Endodermal cell (in vitro differentiated cells): ENCODE data around the gene LOXHD1. TPM values are rescaled to one million over a fixed set of nuclear protein-coding genes. Genes with fewer than 3 reads are reported as not detected.

Source experiments
- DNase-seq: peaks from one replicate; pipeline ENCODE4 v3.0.0-alpha.2; 2017
- H3K27ac ChIP-seq: 2 replicates; pipeline ENCODE4 v1.5.1; 2013; ENCODE audit warnings: mild to moderate bottlenecking, low read depth, low read length, moderate library complexity
- H3K27me3 ChIP-seq: 2 replicates; pipeline ENCODE4 v1.6.1; 2013; ENCODE audit warnings: mild to moderate bottlenecking, low read length, moderate library complexity; ENCODE audit not compliant: insufficient read depth, control insufficient read depth, poor library complexity, severe bottlenecking
- H3K36me3 ChIP-seq: 2 replicates; pipeline ENCODE4 v1.7.0; 2013; ENCODE audit warnings: mild to moderate bottlenecking, low read length, moderate library complexity; ENCODE audit not compliant: control insufficient read depth, insufficient read depth
- H3K4me1 ChIP-seq: one replicate; pipeline ENCODE4 v1.7.0; 2013; ENCODE audit warnings: low read length; ENCODE audit not compliant: control insufficient read depth, insufficient read depth
- H3K4me3 ChIP-seq: 2 replicates; pipeline ENCODE4 v1.5.1; 2013; ENCODE audit warnings: mild to moderate bottlenecking, low read length, moderate library complexity
- H3K9ac ChIP-seq: 2 replicates; pipeline ENCODE4 v1.6.1; 2013; ENCODE audit warnings: mild to moderate bottlenecking, low read length, moderate library complexity; ENCODE audit not compliant: poor library complexity, severe bottlenecking; ENCODE audit errors: extremely low read depth
- H3K9me3 ChIP-seq: 2 replicates; pipeline ENCODE4 v1.6.1; 2013; ENCODE audit warnings: mild to moderate bottlenecking, low read length, moderate library complexity; ENCODE audit not compliant: control insufficient read depth
- H3K27ac Mint-ChIP-seq: 2 replicates; pipeline ENCODE4 v1.8.0; 2020; ENCODE audit warnings: mixed read lengths
- H3K27me3 Mint-ChIP-seq: 2 replicates; pipeline ENCODE4 v1.8.0; 2021; ENCODE audit warnings: mild to moderate bottlenecking, mixed read lengths; ENCODE audit not compliant: insufficient read depth
- H3K36me3 Mint-ChIP-seq: 2 replicates; pipeline ENCODE4 v1.8.0; 2020; ENCODE audit warnings: low read depth, mixed read lengths
- H3K4me1 Mint-ChIP-seq: 2 replicates; pipeline ENCODE4 v1.8.0; 2020; ENCODE audit warnings: mixed read lengths
- H3K4me3 Mint-ChIP-seq: 2 replicates; pipeline ENCODE4 v1.8.0; 2020; ENCODE audit warnings: mild to moderate bottlenecking, moderate library complexity, mixed read lengths
- H3K9me3 Mint-ChIP-seq: 2 replicates; pipeline ENCODE4 v1.8.0; 2020; ENCODE audit warnings: mild to moderate bottlenecking, mixed read lengths
- WGBS, 2 experiments: methylation state at CpG; one replicate each; pipeline versions ENCODE4 v1.1.5 to v1.1.7; 2013; ENCODE audit warnings: missing lambda C conversion rate in 2 of 2, mixed read lengths in 1 of 2; ENCODE audit not compliant: insufficient coverage in 1 of 2, insufficient read length in 1 of 2; 5-methylcytosine and 5-hydroxymethylcytosine counted together
- total RNA-seq, 2 donors: library from RNA; stranded (reverse); fragmentation: NEBNext Ultra II Directional in 1 of 2; extraction: Animal tissue kit (Norgen Biotek cat#: 25700) in 1 of 2; gene quantifications; 2 replicates in 1 of 2; 3 replicates in 1 of 2; pipeline ENCODE4 v1.2.1, GENCODE V29; 2021
- TF ChIP-seq, protein P1 (sequence below): fragments of 200-600 bp; sonication (generic); conservative IDR thresholded peaks from 2 replicates; pipeline ENCODE4 v1.5.0; 2021; ENCODE audit warnings: antibody characterized with exemption, mild to moderate bottlenecking

LOXHD1 gene
- total RNA-seq, 2 donors from 2014 or later: 2.1 TPM; not detected in 1

GRCh38 chr18:46587600-46587999, 69.4 kb downstream of the LOXHD1 start:
- H3K9me3 ChIP-seq: no peaks in the 10 kb centered on the region
- no peaks in the 10 kb centered on the region for H3K27me3 Mint-ChIP-seq
- H3K4me1 Mint-ChIP-seq: peaks cover 2% of the 10 kb centered on the region
- H3K27me3 ChIP-seq: peaks cover 9% of the 10 kb centered on the region
- H3K36me3 Mint-ChIP-seq: no peaks in the 10 kb centered on the region
- WGBS, 2 experiments: 90 to 91% methylated on average over 3 of the region's 3 CpGs
- H3K9ac ChIP-seq: no peak overlapping the region
- no peak overlapping the region for H3K27ac ChIP-seq
- no peak overlapping the region for H3K4me3 ChIP-seq
- peaks cover 3% of the 10 kb centered on the region for H3K9me3 Mint-ChIP-seq
- H3K4me1 ChIP-seq: no peaks in the 10 kb centered on the region
- DNase-seq: no peak
- TF ChIP-seq, protein P1, sequence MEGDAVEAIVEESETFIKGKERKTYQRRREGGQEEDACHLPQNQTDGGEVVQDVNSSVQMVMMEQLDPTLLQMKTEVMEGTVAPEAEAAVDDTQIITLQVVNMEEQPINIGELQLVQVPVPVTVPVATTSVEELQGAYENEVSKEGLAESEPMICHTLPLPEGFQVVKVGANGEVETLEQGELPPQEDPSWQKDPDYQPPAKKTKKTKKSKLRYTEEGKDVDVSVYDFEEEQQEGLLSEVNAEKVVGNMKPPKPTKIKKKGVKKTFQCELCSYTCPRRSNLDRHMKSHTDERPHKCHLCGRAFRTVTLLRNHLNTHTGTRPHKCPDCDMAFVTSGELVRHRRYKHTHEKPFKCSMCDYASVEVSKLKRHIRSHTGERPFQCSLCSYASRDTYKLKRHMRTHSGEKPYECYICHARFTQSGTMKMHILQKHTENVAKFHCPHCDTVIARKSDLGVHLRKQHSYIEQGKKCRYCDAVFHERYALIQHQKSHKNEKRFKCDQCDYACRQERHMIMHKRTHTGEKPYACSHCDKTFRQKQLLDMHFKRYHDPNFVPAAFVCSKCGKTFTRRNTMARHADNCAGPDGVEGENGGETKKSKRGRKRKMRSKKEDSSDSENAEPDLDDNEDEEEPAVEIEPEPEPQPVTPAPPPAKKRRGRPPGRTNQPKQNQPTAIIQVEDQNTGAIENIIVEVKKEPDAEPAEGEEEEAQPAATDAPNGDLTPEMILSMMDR: no peak
- H3K36me3 ChIP-seq: no peaks in the 10 kb centered on the region
- no peak overlapping the region for H3K4me3 Mint-ChIP-seq
- no peak overlapping the region for H3K27ac Mint-ChIP-seq

GRCh38 chr18:46583711-46584110, 73.3 kb downstream of the LOXHD1 start:
- H3K27ac Mint-ChIP-seq: no peak overlapping the region
- H3K4me3 Mint-ChIP-seq: no peak overlapping the region
- 77 to 100% methylated on average over 1 to 2 of the region's 3 CpGs for WGBS, 2 experiments
- TF ChIP-seq, protein P1: no peak
- no peaks in the 10 kb centered on the region for H3K27me3 Mint-ChIP-seq
- peaks cover 13% of the 10 kb centered on the region for H3K9me3 ChIP-seq
- no peak overlapping the region for H3K4me3 ChIP-seq
- peaks cover 16% of the 10 kb centered on the region for H3K27me3 ChIP-seq
- no peak overlapping the region for H3K27ac ChIP-seq
- peaks cover 2% of the 10 kb centered on the region for H3K36me3 Mint-ChIP-seq
- H3K4me1 Mint-ChIP-seq: no peaks in the 10 kb centered on the region
- no peak overlapping the region for H3K9ac ChIP-seq
- no peaks in the 10 kb centered on the region for H3K4me1 ChIP-seq
- no peaks in the 10 kb centered on the region for H3K36me3 ChIP-seq
- no peak for DNase-seq
- H3K9me3 Mint-ChIP-seq: peaks cover 21% of the 10 kb centered on the region

DNA sequence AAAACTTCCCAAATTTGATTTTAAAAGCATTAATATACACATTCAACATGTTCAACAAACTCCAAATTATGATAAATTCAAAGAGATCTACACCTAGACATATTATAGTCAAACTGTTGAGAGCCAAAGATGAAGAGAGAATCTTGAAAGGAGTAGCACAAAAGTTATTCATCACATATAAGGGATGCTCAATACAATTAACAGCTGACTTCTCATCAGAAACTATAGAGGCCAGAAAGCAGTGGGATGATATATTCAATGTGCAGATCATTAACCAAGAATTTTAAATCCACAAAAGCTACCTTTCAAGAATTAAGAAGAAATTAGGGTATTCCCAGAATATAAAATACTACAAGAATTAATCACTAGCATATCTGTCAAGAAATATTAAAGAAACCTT, 75.4 kb downstream of the LOXHD1 start:
- Histone ChIP-seq H3K9me3 (peaks cover 13% of the 10 kb centered on the region), H3K4me3 (no peak overlapping the region), H3K4me1 (peaks cover 2% of the 10 kb centered on the region), H3K36me3 (no peaks in the 10 kb centered on the region), H3K9ac (no peak overlapping the region), H3K27me3 (peaks cover 16% of the 10 kb centered on the region), H3K27ac (no peak overlapping the region)
- Mint-ChIP-seq H3K27ac (no peak overlapping the region), H3K4me3 (no peak overlapping the region), H3K27me3 (peaks cover 2% of the 10 kb centered on the region), H3K36me3 (peaks cover 2% of the 10 kb centered on the region), H3K9me3 (peaks cover 21% of the 10 kb centered on the region), H3K4me1 (peaks cover 13% of the 10 kb centered on the region)
- TF ChIP-seq, protein P1: no peak
- no peak for DNase-seq
